Loucy (cell line): Measurements from ENCODE around the gene HOXB1.

Experiments used
- EZH2phosphoT487 ChIP-seq: fragments of 200-600 bp; IDR thresholded peaks from 2 replicates; pipeline ENCODE4 v1.6.1; 2018; ENCODE audit warnings: antibody characterized with exemption, mild to moderate bottlenecking, moderate library complexity, borderline replicate concordance
- TF ChIP-seq, protein P1 (sequence below): fragments of 200-600 bp; sonication (generic); conservative IDR thresholded peaks from 2 replicates; pipeline ENCODE4 v1.5.1; 2014; ENCODE audit warnings: mild to moderate bottlenecking, antibody characterized with exemption, low read length

DNA sequence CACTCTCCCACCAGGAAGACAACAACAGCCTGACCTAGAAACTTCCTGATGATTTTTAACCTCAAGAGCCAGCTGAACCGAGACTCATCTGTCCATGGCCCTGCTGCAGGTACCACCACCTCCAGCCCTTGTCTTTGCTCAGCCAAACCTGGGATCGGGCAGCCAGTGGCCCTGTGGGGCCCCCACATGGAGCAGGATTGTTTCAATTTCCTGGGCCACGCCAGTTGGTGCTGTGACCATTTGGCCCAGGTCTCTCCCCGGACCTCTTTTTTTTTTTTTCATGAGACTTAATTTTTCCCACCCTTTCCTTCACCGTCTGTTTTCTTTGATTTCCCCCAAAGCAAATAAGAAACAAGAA lies 22.4 kb upstream of the HOXB1 start:
- TF ChIP-seq, protein P1, sequence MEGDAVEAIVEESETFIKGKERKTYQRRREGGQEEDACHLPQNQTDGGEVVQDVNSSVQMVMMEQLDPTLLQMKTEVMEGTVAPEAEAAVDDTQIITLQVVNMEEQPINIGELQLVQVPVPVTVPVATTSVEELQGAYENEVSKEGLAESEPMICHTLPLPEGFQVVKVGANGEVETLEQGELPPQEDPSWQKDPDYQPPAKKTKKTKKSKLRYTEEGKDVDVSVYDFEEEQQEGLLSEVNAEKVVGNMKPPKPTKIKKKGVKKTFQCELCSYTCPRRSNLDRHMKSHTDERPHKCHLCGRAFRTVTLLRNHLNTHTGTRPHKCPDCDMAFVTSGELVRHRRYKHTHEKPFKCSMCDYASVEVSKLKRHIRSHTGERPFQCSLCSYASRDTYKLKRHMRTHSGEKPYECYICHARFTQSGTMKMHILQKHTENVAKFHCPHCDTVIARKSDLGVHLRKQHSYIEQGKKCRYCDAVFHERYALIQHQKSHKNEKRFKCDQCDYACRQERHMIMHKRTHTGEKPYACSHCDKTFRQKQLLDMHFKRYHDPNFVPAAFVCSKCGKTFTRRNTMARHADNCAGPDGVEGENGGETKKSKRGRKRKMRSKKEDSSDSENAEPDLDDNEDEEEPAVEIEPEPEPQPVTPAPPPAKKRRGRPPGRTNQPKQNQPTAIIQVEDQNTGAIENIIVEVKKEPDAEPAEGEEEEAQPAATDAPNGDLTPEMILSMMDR: no peak
- TF ChIP-seq EZH2phosphoT487: no peak
